Measurements from ENCODE around the gene ZCWPW2. TPM values are rescaled to one million over a fixed set of nuclear protein-coding genes. Genes with fewer than 3 reads are reported as not detected.

The ZCWPW2 gene
- total RNA-seq, 1 donor from 2014 or later, result not detected

DNA sequence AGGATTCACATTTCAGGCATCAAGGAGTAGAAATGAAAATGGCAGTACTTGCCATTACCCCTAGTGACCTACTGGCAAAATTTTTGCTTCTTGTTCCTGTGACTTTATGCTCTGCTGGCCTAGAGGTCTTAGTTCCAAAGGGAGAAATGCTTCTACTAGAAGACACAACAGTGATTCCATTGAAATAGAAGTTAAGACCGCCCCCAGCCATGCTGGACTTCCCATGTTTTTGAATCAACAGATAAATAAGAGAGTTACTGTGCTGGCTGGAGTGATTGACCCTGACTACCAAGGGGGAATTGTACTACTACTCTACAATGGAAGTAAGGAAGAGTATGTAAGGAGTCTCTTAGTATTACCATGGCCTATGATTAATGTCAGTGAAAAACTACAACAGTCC is 196.3 kb downstream of the ZCWPW2 start:
- no peaks in the 10 kb centered on the region for H3K4me1 Mint-ChIP-seq (ENCODE audit: low read depth)
- H3K36me3 Mint-ChIP-seq (ENCODE audit: low read depth), result no peaks in the 10 kb centered on the region
- H3K27me3 Mint-ChIP-seq (ENCODE audit: insufficient read depth), result no peaks in the 10 kb centered on the region
- no peak overlapping the region for H3K4me3 Mint-ChIP-seq
- H3K9me3 Mint-ChIP-seq, result peaks cover 12% of the 10 kb centered on the region
- intact Hi-C loops (cut with micrococcal nuclease), result no loop called here
- no peak overlapping the region for H3K27ac Mint-ChIP-seq
- DNase-seq (ENCODE audit: low spot score), result no peak

DNA sequence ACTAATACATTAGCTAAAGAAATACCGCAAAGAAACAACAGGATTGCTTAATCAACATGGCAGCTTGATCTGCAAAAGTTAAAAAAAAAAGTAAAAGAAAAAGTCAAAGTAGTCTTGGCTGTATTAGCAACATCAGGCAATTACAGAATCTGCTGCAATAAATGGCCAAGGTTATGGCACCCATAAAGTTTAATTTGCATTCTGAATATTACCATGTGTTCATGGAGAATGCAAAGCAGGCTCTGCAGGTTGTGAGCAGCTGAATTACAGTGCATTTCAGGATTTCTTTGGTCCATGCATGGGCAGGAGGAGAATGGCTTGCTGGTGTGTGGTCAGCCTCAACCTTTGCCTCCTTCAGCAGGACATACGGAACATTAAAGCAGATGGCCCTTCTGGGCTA is 199.2 kb downstream of the ZCWPW2 start:
- H3K36me3 Mint-ChIP-seq (ENCODE audit: low read depth), result no peaks in the 10 kb centered on the region
- no peak for DNase-seq (ENCODE audit: low spot score)
- H3K9me3 Mint-ChIP-seq, result peaks cover 5% of the 10 kb centered on the region
- H3K27ac Mint-ChIP-seq, result no peak overlapping the region
- no peaks in the 10 kb centered on the region for H3K4me1 Mint-ChIP-seq (ENCODE audit: low read depth)
- intact Hi-C loops (cut with micrococcal nuclease), result no loop called here
- H3K4me3 Mint-ChIP-seq, result no peak overlapping the region
- no peaks in the 10 kb centered on the region for H3K27me3 Mint-ChIP-seq (ENCODE audit: insufficient read depth)

DNA sequence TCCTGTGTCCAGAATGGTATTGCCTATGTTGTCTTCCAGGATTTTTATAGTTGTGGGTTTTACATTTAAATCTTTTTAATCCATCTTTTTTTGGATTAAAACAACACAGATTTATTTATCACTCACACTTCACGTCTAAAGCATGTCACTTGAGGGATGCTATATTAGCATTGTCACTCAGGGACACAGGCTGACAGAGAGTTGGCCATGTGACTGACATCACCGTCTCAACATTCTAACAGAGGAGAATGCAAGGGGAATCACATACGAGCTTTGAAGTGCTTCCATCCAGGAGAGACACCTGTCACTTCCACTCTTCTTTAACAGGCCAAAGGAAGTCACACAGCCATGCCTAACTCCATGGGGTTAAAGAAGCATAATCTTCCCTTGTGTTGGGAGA is 204.7 kb downstream of the ZCWPW2 start:
- no peaks in the 10 kb centered on the region for H3K4me1 Mint-ChIP-seq (ENCODE audit: low read depth)

DNA sequence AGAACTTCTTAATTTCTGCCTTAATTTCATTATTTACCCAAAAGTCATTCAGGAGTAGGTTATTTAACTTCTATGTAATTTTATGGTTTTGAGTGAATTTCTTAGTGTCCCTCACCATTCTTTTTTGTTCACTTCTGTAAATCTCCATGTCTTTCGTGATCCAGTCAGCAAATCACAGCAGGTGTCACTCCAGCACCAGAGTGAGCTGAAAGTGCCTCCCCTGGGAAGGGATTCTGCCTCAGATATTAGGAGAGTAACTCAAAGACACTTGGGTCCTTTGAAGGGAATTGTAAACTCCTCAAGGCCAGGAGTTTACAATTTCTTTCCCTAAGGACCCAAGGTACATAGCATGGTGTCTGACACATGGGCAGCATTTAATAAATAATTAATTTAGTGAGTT is 207.7 kb downstream of the ZCWPW2 start:
- H3K27ac Mint-ChIP-seq, result no peak overlapping the region
- no peak for DNase-seq (ENCODE audit: low spot score)
- no peaks in the 10 kb centered on the region for H3K9me3 Mint-ChIP-seq
- H3K27me3 Mint-ChIP-seq (ENCODE audit: insufficient read depth), result no peaks in the 10 kb centered on the region
- H3K4me3 Mint-ChIP-seq, result no peak overlapping the region
- H3K36me3 Mint-ChIP-seq (ENCODE audit: low read depth), result no peaks in the 10 kb centered on the region
- intact Hi-C loops (cut with micrococcal nuclease), result no loop called here
- H3K4me1 Mint-ChIP-seq (ENCODE audit: low read depth), result no peaks in the 10 kb centered on the region

More for the DNA sequence above, 204.7 kb downstream of the ZCWPW2 start:
- Mint-ChIP-seq H3K36me3 (ENCODE audit: low read depth) (no peaks in the 10 kb centered on the region), H3K27ac (no peak overlapping the region), H3K27me3 (ENCODE audit: insufficient read depth) (no peaks in the 10 kb centered on the region), H3K9me3 (no peaks in the 10 kb centered on the region), H3K4me3 (no peak overlapping the region)
- no peak for DNase-seq (ENCODE audit: low spot score)
- intact Hi-C loops (cut with micrococcal nuclease), result no loop called here

DNA sequence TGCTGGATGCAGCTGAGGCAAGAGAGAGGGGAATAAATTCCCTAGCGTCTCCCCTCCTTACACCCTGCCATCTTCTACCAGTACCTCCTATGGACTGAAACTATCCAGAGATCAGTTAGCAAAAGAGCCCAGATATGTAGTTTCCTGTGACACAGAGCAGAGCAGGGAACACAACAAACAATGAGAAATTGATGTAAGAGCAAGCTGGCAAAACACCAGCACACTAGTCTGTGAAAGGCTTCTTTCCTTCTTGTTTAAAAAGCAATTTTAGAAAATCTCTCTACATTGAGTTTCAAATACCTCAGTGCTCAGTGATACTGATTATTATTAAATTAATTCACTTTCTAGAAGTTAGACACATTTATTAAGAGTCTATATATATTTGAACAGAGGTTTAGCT is 215.7 kb downstream of the ZCWPW2 start:
- H3K9me3 Mint-ChIP-seq, result no peaks in the 10 kb centered on the region
- H3K27ac Mint-ChIP-seq, result no peak overlapping the region
- no peak overlapping the region for H3K4me3 Mint-ChIP-seq

DNA sequence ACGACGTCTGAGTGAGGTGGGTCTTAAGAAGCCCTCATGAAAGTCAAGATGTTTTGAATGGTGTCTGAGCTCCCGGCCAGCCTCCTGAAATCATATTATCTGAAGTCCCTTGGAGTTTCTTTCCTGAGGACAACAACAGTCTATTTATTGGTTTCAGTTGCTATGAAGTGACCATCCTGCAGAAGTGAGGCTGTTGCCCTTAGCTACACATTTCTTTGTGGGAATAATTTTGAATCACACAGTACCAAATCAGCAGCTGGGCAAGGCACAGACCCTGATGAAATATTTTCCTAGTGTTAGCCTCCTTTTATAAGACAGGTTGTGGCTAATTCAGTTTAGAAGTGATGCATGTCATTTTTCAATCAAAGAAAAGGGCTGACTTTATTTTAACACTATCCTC is 220.8 kb downstream of the ZCWPW2 start:
- no peaks in the 10 kb centered on the region for H3K36me3 Mint-ChIP-seq (ENCODE audit: low read depth)
- no peaks in the 10 kb centered on the region for H3K9me3 Mint-ChIP-seq
- H3K27ac Mint-ChIP-seq, result no peak overlapping the region
- no peaks in the 10 kb centered on the region for H3K4me1 Mint-ChIP-seq (ENCODE audit: low read depth)
- H3K27me3 Mint-ChIP-seq (ENCODE audit: insufficient read depth), result peaks cover 9% of the 10 kb centered on the region
- H3K4me3 Mint-ChIP-seq, result no peak overlapping the region
- intact Hi-C loops (cut with micrococcal nuclease), result no loop called here
- no peak for DNase-seq (ENCODE audit: low spot score)

More for the DNA sequence above, 215.7 kb downstream of the ZCWPW2 start:
- no peak for DNase-seq (ENCODE audit: low spot score)
- Mint-ChIP-seq H3K4me1 (ENCODE audit: low read depth) (no peaks in the 10 kb centered on the region), H3K27me3 (ENCODE audit: insufficient read depth) (no peaks in the 10 kb centered on the region), H3K36me3 (ENCODE audit: low read depth) (no peaks in the 10 kb centered on the region)
- intact Hi-C loops (cut with micrococcal nuclease), result no loop called here

DNA sequence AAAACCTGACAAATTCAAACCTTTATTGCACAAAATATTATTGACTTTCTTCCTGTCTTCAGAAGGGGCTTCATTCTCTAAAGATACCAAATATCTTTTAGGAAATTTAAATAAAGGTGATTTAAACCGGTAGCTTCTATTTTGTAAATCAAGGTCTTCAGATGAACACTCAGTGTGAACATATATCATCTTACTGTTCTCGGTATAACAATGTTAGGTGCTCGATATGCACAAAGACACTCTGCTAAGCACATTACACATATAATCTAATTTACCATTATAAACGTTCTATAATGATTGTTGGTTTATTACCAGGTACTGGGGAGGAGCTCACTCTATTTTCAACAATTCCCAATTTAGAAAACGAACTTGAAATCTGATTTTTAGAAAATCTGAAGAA is 225.5 kb downstream of the ZCWPW2 start:
- Mint-ChIP-seq H3K4me1 (ENCODE audit: low read depth) (peaks cover 9% of the 10 kb centered on the region), H3K36me3 (ENCODE audit: low read depth) (no peaks in the 10 kb centered on the region), H3K9me3 (no peaks in the 10 kb centered on the region), H3K4me3 (no peak overlapping the region), H3K27me3 (ENCODE audit: insufficient read depth) (peaks cover 45% of the 10 kb centered on the region), H3K27ac (no peak overlapping the region)
- intact Hi-C loops (cut with micrococcal nuclease), result no loop called here
- no peak for DNase-seq (ENCODE audit: low spot score)

DNA sequence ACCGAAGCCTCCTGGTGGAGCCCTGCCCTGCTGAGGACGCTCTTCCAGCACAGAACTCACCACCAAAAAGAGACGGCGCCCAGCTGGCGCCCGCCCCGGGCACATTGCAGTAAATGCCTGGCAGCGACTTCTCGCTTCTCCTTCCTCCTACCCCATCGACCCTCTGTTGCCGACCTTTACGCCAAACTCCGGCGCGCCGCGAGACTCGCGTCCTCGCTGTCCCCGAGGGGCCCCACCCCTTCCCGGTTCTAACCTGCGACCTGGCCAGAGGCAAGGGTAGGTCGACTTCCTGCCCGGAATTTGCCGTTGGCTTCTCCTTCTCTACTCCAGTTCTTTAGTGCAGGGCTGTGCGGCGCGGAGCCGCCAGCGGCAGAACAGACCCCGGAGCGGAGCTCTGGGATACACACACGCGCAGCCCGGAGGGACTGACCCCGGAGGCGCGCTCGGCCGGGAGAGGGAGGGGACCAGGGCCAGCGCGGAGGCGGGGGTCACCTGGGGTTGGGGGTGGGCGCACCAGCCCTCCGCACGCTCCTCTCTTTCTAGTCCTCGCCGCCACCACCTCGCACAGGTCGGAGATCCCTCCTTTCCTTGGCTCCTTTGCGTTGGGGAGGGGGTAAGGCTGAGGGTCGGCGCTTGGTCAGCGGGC is 226.7 kb downstream of the ZCWPW2 start:
- H3K4me3 Mint-ChIP-seq, result no peak overlapping the region
- H3K27ac Mint-ChIP-seq, result no peak overlapping the region
- intact Hi-C loops (cut with micrococcal nuclease), result loop anchor here (5.0 kb wide), 1 partner anchor 858 kb away; no protein-coding TSS in a partner anchor
- DNase-seq (ENCODE audit: low spot score), result no peak
- peaks cover 45% of the 10 kb centered on the region for H3K27me3 Mint-ChIP-seq (ENCODE audit: insufficient read depth)
- no peaks in the 10 kb centered on the region for H3K36me3 Mint-ChIP-seq (ENCODE audit: low read depth)
- no peaks in the 10 kb centered on the region for H3K9me3 Mint-ChIP-seq
- peaks cover 9% of the 10 kb centered on the region for H3K4me1 Mint-ChIP-seq (ENCODE audit: low read depth)

Other genes starting within 250 kb of the ZCWPW2 start
- 29.5 and 32.5 TPM in 2 replicates for gene CMC1, start 107.1 kb upstream of the ZCWPW2 start, total RNA-seq
- gene AZI2, start 103 bp downstream of the ZCWPW2 start, total RNA-seq, result 43.7 and 44.8 TPM in 2 replicates